Endothelial cell (in vitro differentiated cells): ENCODE data around the gene INPP5B. TPM values are rescaled to one million over a fixed set of nuclear protein-coding genes. Genes with fewer than 3 reads are reported as not detected.

ENCODE experiments used
- DNase-seq: peaks from one replicate; pipeline ENCODE4 v3.0.0; 2021; ENCODE audit warnings: low spot score
- H3K27ac Mint-ChIP-seq: one replicate; pipeline ENCODE4 v1.8.0; 2021; ENCODE audit warnings: mixed read lengths, inconsistent platforms; ENCODE audit not compliant: unreplicated experiment
- H3K27me3 Mint-ChIP-seq: one replicate; pipeline ENCODE4 v1.8.0; 2021; ENCODE audit warnings: mild to moderate bottlenecking, moderate library complexity, mixed read lengths, inconsistent platforms; ENCODE audit not compliant: unreplicated experiment
- H3K36me3 Mint-ChIP-seq: one replicate; pipeline ENCODE4 v1.8.0; 2021; ENCODE audit warnings: mild to moderate bottlenecking, low read depth, mixed read lengths, inconsistent platforms; ENCODE audit not compliant: unreplicated experiment
- H3K4me1 Mint-ChIP-seq: one replicate; pipeline ENCODE4 v1.8.0; 2021; ENCODE audit warnings: mild to moderate bottlenecking, mixed read lengths, inconsistent platforms; ENCODE audit not compliant: unreplicated experiment
- H3K4me3 Mint-ChIP-seq: one replicate; pipeline ENCODE4 v1.8.0; 2021; ENCODE audit warnings: mild to moderate bottlenecking, mixed read lengths, inconsistent platforms; ENCODE audit not compliant: unreplicated experiment
- H3K9me3 Mint-ChIP-seq: one replicate; pipeline ENCODE4 v1.8.0; 2021; ENCODE audit warnings: mixed read lengths, inconsistent platforms; ENCODE audit not compliant: unreplicated experiment
- total RNA-seq: library from RNA; stranded (reverse); fragmentation: NEBNext Ultra II Directional; extraction: Animal tissue kit (Norgen Biotek cat#: 25700); gene quantifications from one replicate; pipeline ENCODE4 v1.2.1, GENCODE V29; 2021; ENCODE audit not compliant: unreplicated experiment
- TF ChIP-seq, protein P1 (sequence below): fragments of 200-600 bp; sonication (generic); IDR thresholded peaks from one replicate; pipeline ENCODE4 v1.5.0; 2021; ENCODE audit warnings: antibody characterized with exemption; ENCODE audit not compliant: unreplicated experiment

Gene INPP5B
- total RNA-seq, 1 donor from 2014 or later, result 18.4 TPM

GRCh38 chr1:37828410-37829074 lies 118.3 kb downstream of the INPP5B start:
- Mint-ChIP-seq H3K4me3 (no peak overlapping the region), H3K27ac (no peak overlapping the region), H3K36me3 (peaks cover 11% of the 10 kb centered on the region), H3K9me3 (no peaks in the 10 kb centered on the region), H3K27me3 (peaks cover 2% of the 10 kb centered on the region), H3K4me1 (no peaks in the 10 kb centered on the region)
- DNase-seq, result no peak
- TF ChIP-seq, protein P1, sequence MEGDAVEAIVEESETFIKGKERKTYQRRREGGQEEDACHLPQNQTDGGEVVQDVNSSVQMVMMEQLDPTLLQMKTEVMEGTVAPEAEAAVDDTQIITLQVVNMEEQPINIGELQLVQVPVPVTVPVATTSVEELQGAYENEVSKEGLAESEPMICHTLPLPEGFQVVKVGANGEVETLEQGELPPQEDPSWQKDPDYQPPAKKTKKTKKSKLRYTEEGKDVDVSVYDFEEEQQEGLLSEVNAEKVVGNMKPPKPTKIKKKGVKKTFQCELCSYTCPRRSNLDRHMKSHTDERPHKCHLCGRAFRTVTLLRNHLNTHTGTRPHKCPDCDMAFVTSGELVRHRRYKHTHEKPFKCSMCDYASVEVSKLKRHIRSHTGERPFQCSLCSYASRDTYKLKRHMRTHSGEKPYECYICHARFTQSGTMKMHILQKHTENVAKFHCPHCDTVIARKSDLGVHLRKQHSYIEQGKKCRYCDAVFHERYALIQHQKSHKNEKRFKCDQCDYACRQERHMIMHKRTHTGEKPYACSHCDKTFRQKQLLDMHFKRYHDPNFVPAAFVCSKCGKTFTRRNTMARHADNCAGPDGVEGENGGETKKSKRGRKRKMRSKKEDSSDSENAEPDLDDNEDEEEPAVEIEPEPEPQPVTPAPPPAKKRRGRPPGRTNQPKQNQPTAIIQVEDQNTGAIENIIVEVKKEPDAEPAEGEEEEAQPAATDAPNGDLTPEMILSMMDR, result no peak

DNA sequence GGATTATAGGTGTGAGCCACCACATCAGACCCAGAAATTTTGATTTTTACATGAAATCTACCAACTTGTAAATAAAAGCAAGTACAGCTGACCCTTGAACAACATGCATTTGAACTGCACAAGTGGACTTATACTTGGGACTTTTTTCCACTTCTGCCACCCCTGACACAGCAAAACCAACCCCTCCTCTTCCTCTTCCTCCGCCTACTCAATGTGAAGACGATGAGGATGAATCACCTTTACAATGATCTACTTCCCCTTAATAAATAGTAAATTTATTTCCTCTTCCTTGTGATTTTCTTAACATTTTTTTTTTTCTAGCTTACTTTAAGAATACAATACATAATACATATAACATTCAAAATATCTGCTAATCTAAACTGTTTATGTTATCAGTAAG lies 121.3 kb downstream of the INPP5B start:
- Mint-ChIP-seq H3K4me3 (no peak overlapping the region), H3K4me1 (no peaks in the 10 kb centered on the region), H3K27me3 (no peaks in the 10 kb centered on the region), H3K9me3 (no peaks in the 10 kb centered on the region), H3K27ac (no peak overlapping the region), H3K36me3 (peaks cover 18% of the 10 kb centered on the region)
- no peak for DNase-seq
- TF ChIP-seq, protein P1, result no peak

DNA sequence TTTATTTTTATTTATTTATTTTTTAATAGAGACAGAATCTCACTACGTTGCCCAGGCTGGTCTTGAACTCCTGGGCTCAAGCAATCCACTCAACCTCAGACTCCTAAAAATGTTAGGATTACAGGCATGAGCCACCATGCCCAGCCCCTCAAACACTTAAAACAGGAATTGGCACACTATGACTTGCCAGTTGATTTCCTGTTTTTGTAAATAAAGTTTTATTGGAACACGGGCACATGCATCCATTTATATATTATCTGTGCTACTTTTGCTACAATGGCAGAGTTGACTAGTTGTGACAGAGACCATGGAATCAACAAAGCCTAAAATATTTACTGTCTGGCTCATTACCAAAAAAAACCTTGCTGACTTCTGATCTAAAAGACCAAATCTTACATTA lies 122.9 kb downstream of the INPP5B start:
- Mint-ChIP-seq H3K36me3 (peaks cover 18% of the 10 kb centered on the region), H3K4me3 (no peak overlapping the region), H3K27ac (no peak overlapping the region), H3K9me3 (no peaks in the 10 kb centered on the region), H3K27me3 (peaks cover 1% of the 10 kb centered on the region), H3K4me1 (no peaks in the 10 kb centered on the region)
- no peak for DNase-seq
- TF ChIP-seq, protein P1, result no peak

GRCh38 chr1:37822906-37823815 lies 123.7 kb downstream of the INPP5B start:
- Mint-ChIP-seq H3K27me3 (peaks cover 1% of the 10 kb centered on the region), H3K27ac (no peak overlapping the region), H3K4me1 (no peaks in the 10 kb centered on the region), H3K36me3 (peaks cover 17% of the 10 kb centered on the region), H3K4me3 (no peak overlapping the region), H3K9me3 (no peaks in the 10 kb centered on the region)
- TF ChIP-seq, protein P1, result no peak
- DNase-seq, result no peak

DNA sequence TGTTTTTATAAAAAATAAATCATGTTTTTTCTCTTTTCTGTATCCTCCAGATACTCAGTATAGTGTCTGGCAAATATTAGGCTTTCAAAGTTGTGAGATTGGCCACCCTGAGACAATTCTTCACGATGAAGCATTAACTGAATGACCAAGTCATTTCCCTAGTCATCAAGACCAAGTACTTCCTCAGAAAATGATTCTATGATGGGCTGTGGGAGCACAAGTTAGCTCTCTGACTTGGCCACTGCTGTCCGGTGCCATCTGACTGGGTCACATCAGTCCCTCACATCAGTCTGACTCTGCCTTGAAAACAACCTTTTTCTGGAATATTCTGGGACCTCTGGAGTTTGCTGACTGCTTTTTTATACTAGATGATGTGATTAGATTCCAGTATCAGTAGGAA lies 125.4 kb downstream of the INPP5B start:
- Mint-ChIP-seq H3K36me3 (peaks cover 14% of the 10 kb centered on the region), H3K4me1 (no peaks in the 10 kb centered on the region), H3K27ac (no peak overlapping the region), H3K4me3 (no peak overlapping the region), H3K27me3 (peaks cover 1% of the 10 kb centered on the region), H3K9me3 (no peaks in the 10 kb centered on the region)
- TF ChIP-seq, protein P1, result no peak
- DNase-seq, result no peak
